Activated T-cell treated with anti-CD3 and anti-CD28 coated beads, Interleukin-2, amount 50 U/mL, for 72 hours (primary cell): ENCODE data around the gene ALDH4A1. TPM values are rescaled to one million over a fixed set of nuclear protein-coding genes. Genes with fewer than 3 reads are reported as not detected.
"Not testable (repeated sequence)": the region's sequence is repeated elsewhere in the genome, so short reads cannot be mapped to it uniquely, and the experiment has no call there.

ENCODE experiments used
- ATAC-seq, 2 donors: fragments of 150-1000 bp; cut with Tn5 transposase; replicated peaks in 1 of 2; 2 replicates each; pipeline ENCODE4 v1.10.0; 2021; ENCODE audit warnings: moderate library complexity in 2 of 2, mild to moderate bottlenecking in 1 of 2
- DNase-seq, 2 donors: peaks; one replicate each; pipeline ENCODE4 v3.0.0; 2021 to 2022; ENCODE audit warnings: mixed read lengths in 1 of 2
- H3K27ac Mint-ChIP-seq: one replicate; pipeline ENCODE4 v1.8.0; 2022; ENCODE audit warnings: mild to moderate bottlenecking, moderate library complexity, mixed read lengths
- H3K27me3 Mint-ChIP-seq: one replicate; pipeline ENCODE4 v1.8.0; 2022; ENCODE audit warnings: low read depth, mixed read lengths
- H3K36me3 Mint-ChIP-seq, 2 donors: one replicate each; pipeline ENCODE4 v1.8.0; 2022; ENCODE audit warnings: mixed read lengths in 2 of 2, mild to moderate bottlenecking in 1 of 2; ENCODE audit not compliant: insufficient read depth in 2 of 2
- H3K4me1 Mint-ChIP-seq: one replicate; pipeline ENCODE4 v1.8.0; 2022; ENCODE audit warnings: low read depth, mixed read lengths
- H3K4me3 Mint-ChIP-seq, 2 donors: one replicate each; pipeline ENCODE4 v1.8.0; 2022; ENCODE audit warnings: mild to moderate bottlenecking in 2 of 2, mixed read lengths in 2 of 2, moderate library complexity in 2 of 2
- H3K9me3 Mint-ChIP-seq, 2 donors: one replicate each; pipeline ENCODE4 v1.8.0; 2022; ENCODE audit warnings: mixed read lengths in 2 of 2
- total RNA-seq, 2 donors: library from RNA; stranded (reverse); gene quantifications; one replicate each; pipeline ENCODE4 v1.2.3, GENCODE V29; 2022

The ALDH4A1 gene
- total RNA-seq, 2 donors from 2014 or later, result 8.1 to 13.1 TPM

DNA sequence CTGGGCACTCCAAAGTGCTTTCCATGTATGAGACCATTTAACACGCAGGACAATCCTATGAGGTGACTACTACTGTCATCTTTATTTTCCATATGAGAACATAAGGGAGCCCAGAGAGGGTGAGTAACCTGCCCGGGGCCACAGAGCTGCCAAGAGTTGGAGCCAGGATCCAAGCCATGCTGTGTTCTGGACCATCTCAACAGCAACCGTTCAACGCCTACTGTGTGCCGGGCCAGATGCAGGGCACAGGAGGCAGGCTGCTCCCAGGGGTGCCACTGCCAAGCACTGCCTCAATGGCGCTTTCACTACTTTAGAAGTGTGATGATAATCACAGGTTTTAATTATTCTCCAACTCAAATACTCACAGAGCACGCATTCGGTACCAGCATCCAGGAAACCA is 3.8 kb downstream of the ALDH4A1 start:
- no peaks in the 10 kb centered on the region for H3K9me3 Mint-ChIP-seq
- peaks cover 34% of the 10 kb centered on the region for H3K4me1 Mint-ChIP-seq
- no peaks in the 10 kb centered on the region for H3K36me3 Mint-ChIP-seq
- no peak for DNase-seq
- peak overlapping the region; percentile 11 for H3K27ac Mint-ChIP-seq
- H3K4me3 Mint-ChIP-seq, result no peak overlapping the region
- H3K27me3 Mint-ChIP-seq, result no peaks in the 10 kb centered on the region
- no peak for ATAC-seq

DNA sequence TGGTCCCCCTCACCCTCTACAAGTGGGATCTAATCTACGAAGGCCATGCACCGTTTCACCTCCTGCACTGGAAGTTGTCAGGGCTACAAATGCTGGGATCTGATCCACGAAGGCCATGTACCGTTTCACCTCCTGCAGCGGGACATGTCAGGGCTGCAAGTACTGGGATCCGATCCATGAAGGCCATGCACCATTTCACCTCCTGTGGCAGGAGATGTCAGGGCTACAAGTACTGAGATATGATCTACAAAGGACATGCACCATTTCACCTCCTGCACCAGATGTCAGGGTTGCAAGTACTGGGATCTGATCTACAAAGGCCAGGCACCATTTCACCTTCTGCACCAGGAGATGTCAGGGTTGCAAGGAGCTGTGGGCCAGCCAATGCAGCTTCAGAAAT is 7.0 kb downstream of the ALDH4A1 start:
- Mint-ChIP-seq H3K27ac (no peak overlapping the region), H3K4me1 (peaks cover 9% of the 10 kb centered on the region), H3K36me3 (no peaks in the 10 kb centered on the region), H3K27me3 (no peaks in the 10 kb centered on the region), H3K9me3 (no peaks in the 10 kb centered on the region), H3K4me3 (no peak overlapping the region)
- DNase-seq (no peak), ATAC-seq (no peak)

DNA sequence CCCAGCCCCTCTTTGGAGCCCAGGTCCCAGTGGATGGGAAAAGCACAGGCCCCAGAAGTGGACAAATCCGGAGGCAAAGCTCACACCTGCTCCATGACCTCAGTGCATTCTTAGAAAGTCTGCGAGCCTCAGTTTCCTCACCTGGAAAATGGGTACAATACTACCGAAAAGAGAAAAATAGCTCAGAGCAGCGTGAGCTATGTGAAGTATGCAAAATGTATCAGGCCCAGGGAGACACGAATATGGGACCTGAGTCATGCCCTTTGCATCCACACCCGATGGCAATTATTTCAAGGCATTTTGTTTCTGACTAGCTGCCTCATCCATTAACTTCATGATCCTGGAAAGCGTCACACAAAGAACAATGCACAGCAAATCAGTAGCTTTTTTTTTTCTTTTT is 9.2 kb downstream of the ALDH4A1 start:
- H3K36me3 Mint-ChIP-seq, result no peaks in the 10 kb centered on the region
- no peaks in the 10 kb centered on the region for H3K4me1 Mint-ChIP-seq
- no peak overlapping the region for H3K4me3 Mint-ChIP-seq
- H3K27me3 Mint-ChIP-seq, result no peaks in the 10 kb centered on the region
- H3K9me3 Mint-ChIP-seq, result no peaks in the 10 kb centered on the region
- no peak overlapping the region for H3K27ac Mint-ChIP-seq
- DNase-seq, result no peak
- ATAC-seq, result no peak

DNA sequence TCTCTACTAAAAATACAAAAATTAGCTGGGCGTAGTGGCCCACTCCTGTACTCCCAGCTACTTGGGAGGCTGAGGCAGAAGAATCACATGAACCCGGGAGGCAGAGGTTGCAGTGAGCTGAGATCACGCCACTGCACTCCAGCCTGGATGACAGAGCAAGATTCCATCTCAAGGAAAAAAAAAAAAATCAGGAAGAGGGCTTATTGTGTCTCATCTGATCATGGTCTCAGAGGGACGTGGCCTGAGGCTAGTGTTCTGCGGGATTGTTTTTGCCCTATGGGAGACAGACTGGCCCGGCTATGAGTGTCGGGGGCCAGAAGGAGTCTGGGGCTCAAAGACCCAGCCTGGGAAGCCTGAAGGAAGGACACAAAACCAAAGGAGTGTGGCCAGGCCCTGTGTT is 10.5 kb downstream of the ALDH4A1 start:
- not testable (repeated sequence) for H3K27ac Mint-ChIP-seq, DNase-seq, H3K9me3 Mint-ChIP-seq, H3K4me1 Mint-ChIP-seq, ATAC-seq, H3K27me3 Mint-ChIP-seq, H3K4me3 Mint-ChIP-seq, H3K36me3 Mint-ChIP-seq

DNA sequence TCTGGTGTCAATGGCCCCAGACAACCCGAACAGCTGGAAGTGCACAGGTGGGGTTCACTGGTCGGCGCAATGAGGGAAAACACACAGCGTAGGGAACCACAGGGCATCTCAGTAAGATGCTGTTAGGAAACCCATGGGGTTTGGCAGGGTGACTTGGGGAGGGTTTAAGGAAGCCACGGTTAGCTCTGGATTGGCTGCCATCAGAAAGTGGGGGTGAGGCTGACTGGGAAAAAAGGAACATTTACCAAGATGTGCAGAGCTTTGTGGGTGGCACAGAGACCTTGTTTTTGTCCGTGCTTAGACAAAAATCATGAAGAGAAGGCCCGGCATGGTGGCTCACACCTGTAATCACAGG is 11.0 kb downstream of the ALDH4A1 start:
- DNase-seq (no peak), ATAC-seq (no peak)
- H3K4me3 Mint-ChIP-seq, result no peak overlapping the region
- H3K9me3 Mint-ChIP-seq, result no peaks in the 10 kb centered on the region
- no peaks in the 10 kb centered on the region for H3K4me1 Mint-ChIP-seq
- H3K27ac Mint-ChIP-seq, result no peak overlapping the region
- no peaks in the 10 kb centered on the region for H3K36me3 Mint-ChIP-seq
- H3K27me3 Mint-ChIP-seq, result no peaks in the 10 kb centered on the region

DNA sequence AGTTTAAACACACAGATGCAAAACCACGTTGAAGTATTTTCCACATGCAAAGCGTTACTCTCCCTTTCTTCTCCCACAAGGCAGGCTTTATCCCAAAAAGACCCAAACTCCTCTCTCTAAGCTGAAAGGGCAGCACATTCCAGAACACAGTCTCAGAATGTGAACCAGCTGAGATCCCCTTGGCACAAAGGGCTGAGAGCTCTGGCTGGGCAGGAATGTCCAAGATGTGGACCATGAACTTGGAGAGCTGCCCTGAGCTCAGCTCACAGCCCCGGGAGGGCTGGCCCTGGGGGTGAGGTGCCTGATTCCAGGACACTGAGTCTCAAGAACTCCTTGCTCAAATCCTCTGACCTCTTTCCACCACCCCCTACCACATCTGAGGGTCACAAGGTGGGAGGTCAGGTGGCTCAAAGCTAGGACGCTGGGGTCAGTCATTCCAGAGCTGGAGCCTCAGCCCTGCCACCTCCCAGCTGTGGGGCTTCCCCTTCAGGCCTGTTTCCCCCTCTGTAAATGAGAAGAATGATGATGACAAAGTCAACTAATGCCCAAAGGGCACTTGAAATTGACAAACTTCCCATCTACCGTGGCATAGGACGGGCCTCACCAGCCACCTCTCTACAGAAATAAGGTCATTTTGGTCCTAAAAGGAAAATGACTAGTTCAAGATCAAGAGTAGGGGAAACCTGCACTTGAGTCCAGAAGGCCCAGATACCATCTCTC is 11.5 kb downstream of the ALDH4A1 start:
- ATAC-seq, result no peak

DNA sequence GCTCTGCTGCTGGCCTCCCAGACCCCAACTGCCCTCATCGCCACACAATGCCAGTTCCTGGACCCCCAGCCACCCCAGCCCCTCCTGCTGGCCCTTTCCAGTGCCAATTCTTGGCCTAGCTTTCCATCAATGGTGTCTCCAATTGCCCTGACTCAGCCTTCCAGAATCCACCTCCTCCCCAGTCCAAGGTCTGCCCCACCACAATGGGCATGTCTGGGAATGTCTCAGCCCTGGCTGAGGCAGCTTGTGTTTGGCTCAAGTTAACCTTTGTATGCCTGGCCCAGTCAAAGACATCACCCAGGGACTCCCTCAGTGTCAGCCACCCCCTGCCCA is 16.4 kb downstream of the ALDH4A1 start:
- Mint-ChIP-seq H3K9me3 (no peaks in the 10 kb centered on the region), H3K36me3 (peaks cover 0 to 1% of the 10 kb centered on the region in 2 donors), H3K4me3 (no peak overlapping the region), H3K27ac (no peak overlapping the region), H3K27me3 (no peaks in the 10 kb centered on the region), H3K4me1 (no peaks in the 10 kb centered on the region)
- ATAC-seq (no peak), DNase-seq (no peak)

More for the DNA sequence above, 11.5 kb downstream of the ALDH4A1 start:
- Mint-ChIP-seq H3K27me3 (no peaks in the 10 kb centered on the region), H3K4me1 (no peaks in the 10 kb centered on the region), H3K27ac (no peak overlapping the region), H3K4me3 (no peak overlapping the region), H3K9me3 (no peaks in the 10 kb centered on the region), H3K36me3 (no peaks in the 10 kb centered on the region)
- DNase-seq, result no peak

DNA sequence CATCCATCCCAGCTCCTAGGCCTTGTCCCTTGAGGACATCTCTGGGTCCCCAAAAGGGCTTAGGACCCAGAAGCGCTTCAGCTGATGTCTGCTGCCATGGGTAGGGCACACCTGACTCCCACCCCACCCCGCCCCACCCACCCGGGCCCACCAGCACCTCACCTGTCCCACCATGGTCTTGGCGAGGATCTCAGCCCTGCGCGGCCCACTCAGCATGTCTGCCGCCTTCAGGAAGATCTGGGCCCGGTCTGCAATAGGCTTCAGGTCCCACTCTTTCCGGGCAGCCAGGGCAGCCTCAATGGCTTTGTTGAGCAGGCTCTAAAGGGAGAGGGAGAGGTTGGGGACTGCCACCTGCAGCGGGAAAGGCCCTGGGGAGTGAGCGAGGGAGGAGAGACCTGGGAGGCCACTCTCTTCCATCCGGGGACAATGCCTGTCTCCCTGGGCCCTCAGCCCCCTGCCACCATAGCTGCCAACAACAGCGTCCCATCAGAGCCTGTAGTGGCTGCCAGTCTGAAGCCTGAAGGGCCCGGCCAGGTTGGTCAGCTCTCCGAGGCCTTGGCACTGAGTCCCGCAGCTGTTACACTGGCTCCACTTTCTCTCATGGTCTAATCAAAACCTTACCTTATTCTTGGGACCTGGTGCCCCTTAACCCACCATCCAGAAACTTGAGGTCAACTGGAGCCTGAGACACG is 16.9 kb downstream of the ALDH4A1 start:
- Mint-ChIP-seq H3K27me3 (no peaks in the 10 kb centered on the region), H3K9me3 (no peaks in the 10 kb centered on the region), H3K4me1 (no peaks in the 10 kb centered on the region), H3K4me3 (no peak overlapping the region), H3K27ac (no peak overlapping the region), H3K36me3 (peaks cover 0 to 1% of the 10 kb centered on the region in 2 donors)
- DNase-seq, result no peak
- no peak for ATAC-seq

DNA sequence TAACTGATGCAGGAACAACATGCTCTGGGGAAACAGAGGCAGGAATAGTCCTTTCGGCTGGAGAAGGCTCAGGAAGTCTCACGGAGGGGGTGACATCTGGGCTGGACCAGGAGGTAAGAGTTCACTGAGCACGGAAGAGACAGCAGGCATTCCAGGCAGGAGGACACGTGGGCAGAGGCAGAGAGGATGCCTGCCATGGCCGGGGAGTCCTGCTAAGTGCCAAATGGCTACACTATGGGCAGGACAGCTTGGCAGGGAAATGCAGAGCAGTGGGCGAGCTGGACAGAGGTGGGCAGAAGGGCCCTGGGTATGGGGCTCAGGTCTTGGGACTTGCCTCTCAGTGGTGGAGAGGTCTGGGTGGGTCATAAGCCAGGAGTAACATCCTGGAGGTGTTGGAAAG is 17.6 kb downstream of the ALDH4A1 start:
- H3K4me1 Mint-ChIP-seq, result no peaks in the 10 kb centered on the region
- H3K36me3 Mint-ChIP-seq, result peaks cover 0 to 1% of the 10 kb centered on the region in 2 donors
- no peak overlapping the region for H3K4me3 Mint-ChIP-seq
- H3K27me3 Mint-ChIP-seq, result no peaks in the 10 kb centered on the region
- H3K9me3 Mint-ChIP-seq, result no peaks in the 10 kb centered on the region
- DNase-seq (no peak), ATAC-seq (no peak)
- H3K27ac Mint-ChIP-seq, result peak overlapping the region; percentile 72

DNA sequence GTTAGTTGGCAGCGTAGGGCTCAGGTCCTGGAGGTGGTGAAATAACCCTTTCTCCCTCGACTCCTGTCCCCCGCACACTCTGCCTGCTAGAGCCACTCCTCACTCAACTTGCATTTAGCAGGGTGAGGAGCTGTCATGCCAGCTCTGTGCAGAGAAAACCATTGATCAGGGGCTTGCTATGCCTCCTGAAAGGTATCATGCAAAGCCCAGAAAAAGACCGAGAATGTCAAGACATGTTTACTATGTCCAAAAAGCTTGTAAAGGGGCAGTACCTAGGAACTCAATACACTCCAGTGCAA is 18.0 kb downstream of the ALDH4A1 start:
- peak; percentile 21 to 23 for ATAC-seq
- Mint-ChIP-seq H3K4me3 (no peak overlapping the region), H3K27me3 (no peaks in the 10 kb centered on the region)

DNA sequence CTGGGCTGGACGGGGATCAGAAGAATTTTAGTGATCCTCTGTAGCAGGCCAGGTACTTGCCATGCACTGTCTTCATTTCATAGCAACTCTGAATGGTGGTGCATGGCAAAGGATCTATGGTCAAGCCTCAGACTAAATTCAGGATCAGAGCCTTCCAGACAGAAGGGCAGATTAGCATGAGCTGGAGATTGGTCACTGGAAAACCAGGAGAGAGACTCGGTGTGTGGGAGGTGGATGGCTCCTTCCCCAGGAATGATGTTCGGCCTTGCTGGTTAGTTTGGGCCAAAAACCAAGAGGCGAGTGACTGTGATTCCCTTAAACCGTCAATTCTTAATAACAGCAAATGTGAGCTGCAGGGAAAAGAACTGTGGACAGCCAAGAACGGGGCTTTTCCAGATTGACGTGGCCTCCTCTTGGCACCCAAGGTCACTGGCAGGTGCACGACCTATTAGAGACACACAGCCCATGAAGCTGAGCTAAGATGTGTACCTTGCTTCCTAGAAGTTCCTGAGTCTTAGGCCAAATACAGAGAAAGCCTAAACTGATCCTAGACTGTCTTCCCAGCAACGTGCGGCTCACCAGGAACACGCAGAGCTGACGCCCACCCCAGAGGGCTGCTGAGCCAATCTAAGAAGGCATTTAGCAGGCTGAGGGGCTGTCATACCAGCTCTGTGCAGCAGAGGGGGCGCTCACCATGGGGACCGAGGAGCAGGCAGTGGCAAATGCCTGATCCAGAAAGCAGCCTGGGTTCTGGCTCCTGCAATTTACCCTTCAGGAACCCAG is 18.5 kb downstream of the ALDH4A1 start:
- DNase-seq (peak; percentile 77 to 78), ATAC-seq (peak; percentile 69 to 73)
- H3K9me3 Mint-ChIP-seq, result no peaks in the 10 kb centered on the region
- H3K4me3 Mint-ChIP-seq, result no peak overlapping the region
- H3K27me3 Mint-ChIP-seq, result no peaks in the 10 kb centered on the region
- no peaks in the 10 kb centered on the region for H3K4me1 Mint-ChIP-seq
- H3K36me3 Mint-ChIP-seq, result peaks cover 0 to 1% of the 10 kb centered on the region in 2 donors
- no peak overlapping the region for H3K27ac Mint-ChIP-seq

More for the DNA sequence above, 18.0 kb downstream of the ALDH4A1 start:
- DNase-seq, result no peak
- H3K27ac Mint-ChIP-seq, result peak overlapping the region; percentile 72
- no peaks in the 10 kb centered on the region for H3K4me1 Mint-ChIP-seq
- no peaks in the 10 kb centered on the region for H3K9me3 Mint-ChIP-seq
- H3K36me3 Mint-ChIP-seq, result peaks cover 0 to 1% of the 10 kb centered on the region in 2 donors

DNA sequence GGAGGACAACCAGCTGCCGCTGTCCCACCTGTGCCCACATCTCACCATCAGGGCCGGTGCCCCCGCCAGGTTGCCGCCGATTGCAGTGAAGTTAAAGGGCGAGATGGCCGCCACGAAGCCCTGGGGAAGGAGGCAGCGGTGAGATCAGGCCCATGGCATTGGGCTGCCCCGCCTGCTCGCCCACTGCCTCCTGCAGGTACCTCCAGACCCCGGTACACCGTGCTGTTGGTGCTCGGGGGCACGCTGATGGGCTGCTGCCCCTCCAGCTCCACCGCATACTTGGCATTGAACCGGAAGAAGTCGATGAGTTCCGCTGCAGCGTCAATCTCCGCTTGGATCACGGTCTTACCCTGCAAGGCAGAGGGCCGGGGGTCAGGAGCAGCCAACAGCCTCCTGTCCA is 19.3 kb downstream of the ALDH4A1 start:
- Mint-ChIP-seq H3K36me3 (peaks cover 0 to 1% of the 10 kb centered on the region in 2 donors), H3K27me3 (no peaks in the 10 kb centered on the region), H3K9me3 (no peaks in the 10 kb centered on the region), H3K4me3 (no peak overlapping the region), H3K4me1 (no peaks in the 10 kb centered on the region), H3K27ac (no peak overlapping the region)
- ATAC-seq, result no peak
- no peak for DNase-seq

DNA sequence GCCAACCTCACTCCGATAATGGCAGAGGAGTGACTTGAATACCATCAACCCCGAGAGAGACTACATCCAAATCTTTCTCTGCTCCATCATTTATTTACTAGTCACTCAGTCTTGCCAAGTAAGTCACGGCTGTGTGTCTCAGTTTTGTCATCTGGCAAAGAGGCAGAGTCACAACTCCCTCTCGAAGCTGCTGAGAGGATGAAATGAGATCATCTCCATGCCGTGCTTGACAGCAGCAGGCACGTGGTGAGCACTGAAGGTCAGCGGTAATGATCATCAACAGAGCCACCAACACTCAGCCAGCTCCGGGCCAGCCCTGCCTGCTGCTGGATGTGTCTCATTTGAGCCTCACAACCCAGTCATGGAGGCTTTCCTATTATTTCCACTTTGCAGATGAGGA is 19.9 kb downstream of the ALDH4A1 start:
- no peak overlapping the region for H3K27ac Mint-ChIP-seq
- no peaks in the 10 kb centered on the region for H3K9me3 Mint-ChIP-seq
- no peaks in the 10 kb centered on the region for H3K4me1 Mint-ChIP-seq
- DNase-seq (no peak), ATAC-seq (no peak)
- no peaks in the 10 kb centered on the region for H3K27me3 Mint-ChIP-seq
- H3K36me3 Mint-ChIP-seq, result peaks cover 0 to 1% of the 10 kb centered on the region in 2 donors
- H3K4me3 Mint-ChIP-seq, result no peak overlapping the region
